ENCODE measurements around the gene CLECL1.
A peak's percentile ranks its signal among the peaks of the same experiment; 100 is the strongest.
"Not testable (repeated sequence)": the region's sequence is repeated elsewhere in the genome, so short reads cannot be mapped to it uniquely, and the experiment has no call there.

CLECL1 gene

GRCh38 chr12:9752145-9752933 lies 19.4 kb upstream of the CLECL1 start:
- H4K20me1 ChIP-seq, result no peaks in the 10 kb centered on the region
- H3K27ac ChIP-seq, result no peak overlapping the region
- no peaks in the 10 kb centered on the region for H3K36me3 ChIP-seq
- H3K4me2 ChIP-seq, result no peak overlapping the region
- peaks cover 8% of the 10 kb centered on the region; the same call in 1 of the 2 replicates for H3K4me1 ChIP-seq
- H3K27me3 ChIP-seq, result peaks cover 5% of the 10 kb centered on the region; the same call in 1 of the 2 replicates
- no peak overlapping the region for H3K9ac ChIP-seq
- H3K9me3 ChIP-seq, result no peaks in the 10 kb centered on the region
- no peak overlapping the region for H3K4me3 ChIP-seq
- TF ChIP-seq Cebpa-rat (IDR thresholded peaks at IDR 0.05), result no peak

- no peak for TF ChIP-seq Cebpa-rat (IDR thresholded peaks at IDR 0.05)
- no peak overlapping the region for H3K27ac ChIP-seq
- H3K27me3 ChIP-seq, result peaks cover 3% of the 10 kb centered on the region; the same call in 1 of the 2 replicates
- no peaks in the 10 kb centered on the region for H3K36me3 ChIP-seq
- no peaks in the 10 kb centered on the region for H3K9me3 ChIP-seq
- no peak overlapping the region for H3K4me2 ChIP-seq
- peaks cover 12% of the 10 kb centered on the region; the same call in 1 of the 2 replicates for H3K4me1 ChIP-seq
- no peaks in the 10 kb centered on the region for H4K20me1 ChIP-seq
- H3K9ac ChIP-seq, result no peak overlapping the region
- H3K4me3 ChIP-seq, result no peak overlapping the region
Observed at GRCh38 chr12:9751204-9752144, 18.6 kb upstream of the CLECL1 start.

DNA sequence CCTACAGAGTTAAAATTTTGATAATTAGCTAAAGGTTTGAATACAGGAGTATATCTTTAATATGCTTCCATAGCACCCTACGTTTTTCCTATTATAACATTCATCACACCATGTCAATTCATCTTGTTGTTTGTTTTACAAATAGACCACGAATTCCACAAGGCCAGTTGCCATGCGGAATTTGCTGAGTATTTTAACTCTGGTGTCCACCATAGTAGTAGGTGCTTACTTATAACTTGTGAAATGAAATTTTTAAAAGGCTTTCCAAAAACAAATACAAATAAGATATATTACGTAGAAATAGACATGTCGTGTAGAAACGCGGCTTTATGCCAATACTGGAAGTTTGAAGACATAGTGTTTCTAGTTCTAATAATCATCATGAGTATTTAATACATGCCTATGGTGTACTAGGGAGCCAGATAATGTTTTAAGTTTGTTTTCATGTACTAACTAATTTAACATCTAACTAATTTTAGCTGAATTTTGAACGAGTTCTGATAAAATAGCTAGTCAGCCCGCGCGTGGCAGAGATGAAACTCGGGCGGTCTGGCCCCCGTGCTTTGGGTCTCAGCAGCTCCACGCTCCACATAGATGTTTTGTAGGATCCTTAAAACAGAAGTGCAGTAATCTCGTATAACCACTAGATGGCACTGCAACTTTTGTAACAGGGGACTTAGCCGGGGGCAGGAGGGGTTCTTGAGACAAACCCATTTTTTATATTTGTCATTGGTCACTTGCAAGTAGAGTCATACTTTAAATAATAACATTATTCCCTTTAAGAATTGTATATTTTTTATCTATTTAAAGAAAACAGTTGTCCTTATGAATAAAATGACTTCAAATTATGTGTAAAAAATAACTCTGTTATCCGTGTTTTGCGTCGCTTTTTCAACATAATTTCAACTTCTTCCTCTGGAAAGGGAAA lies 17.6 kb upstream of the CLECL1 start:
- Histone ChIP-seq H3K27ac (no peak overlapping the region), H3K9ac (no peak overlapping the region), H3K36me3 (no peaks in the 10 kb centered on the region), H3K4me3 (no peak overlapping the region), H3K4me2 (peak overlapping the region; percentile 15; the same call in 1 of the 2 replicates), H3K27me3 (no peaks in the 10 kb centered on the region), H3K4me1 (peaks cover 12% of the 10 kb centered on the region; the same call in 1 of the 2 replicates), H4K20me1 (no peaks in the 10 kb centered on the region), H3K9me3 (no peaks in the 10 kb centered on the region)
- no peak for TF ChIP-seq Cebpa-rat (IDR thresholded peaks at IDR 0.05)

DNA sequence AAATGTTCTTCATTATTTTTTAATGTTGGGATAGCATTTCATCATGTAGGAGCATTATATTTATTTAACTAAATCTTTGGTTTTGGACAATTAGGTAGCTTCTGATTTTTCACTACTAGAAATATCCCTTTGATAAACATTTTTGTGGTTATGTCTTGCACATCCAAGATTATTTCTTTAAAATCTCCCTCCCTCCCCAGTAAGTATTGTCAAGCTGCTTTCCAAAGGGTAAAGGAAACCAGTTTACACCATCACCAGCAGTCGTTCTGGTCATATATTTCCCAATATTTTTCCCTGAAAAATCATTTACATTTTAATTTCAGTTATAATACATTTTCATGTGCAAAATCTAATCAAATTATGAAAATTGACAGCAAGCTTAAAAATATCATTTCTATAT lies 16.7 kb upstream of the CLECL1 start:
- Histone ChIP-seq H4K20me1 (no peaks in the 10 kb centered on the region), H3K36me3 (no peaks in the 10 kb centered on the region), H3K4me3 (no peak overlapping the region), H3K4me2 (no peak overlapping the region), H3K27ac (no peak overlapping the region), H3K27me3 (no peaks in the 10 kb centered on the region), H3K4me1 (peaks cover 17% of the 10 kb centered on the region; the same call in 1 of the 2 replicates), H3K9me3 (no peaks in the 10 kb centered on the region), H3K9ac (no peak overlapping the region)
- no peak for TF ChIP-seq Cebpa-rat (IDR thresholded peaks at IDR 0.05)

DNA sequence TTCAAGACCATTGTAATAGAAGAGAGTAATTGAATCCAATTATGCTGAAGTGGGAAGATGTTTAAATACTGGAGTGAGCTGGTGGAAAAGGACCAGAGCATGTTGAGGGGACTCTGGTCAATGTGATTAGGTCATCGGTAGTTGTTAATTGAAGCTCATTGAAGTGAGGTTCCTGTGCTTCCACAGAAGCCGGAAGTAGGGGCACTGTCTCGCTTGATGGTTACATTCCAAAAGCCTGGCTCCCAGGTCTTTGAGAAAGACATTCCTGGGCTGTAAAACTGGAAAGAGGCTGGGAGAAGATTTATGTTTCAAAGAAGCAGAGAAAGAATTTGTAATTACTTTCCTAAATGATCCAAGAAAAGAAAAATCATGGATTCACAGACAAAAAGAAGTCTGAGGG lies 12.3 kb upstream of the CLECL1 start:
- Histone ChIP-seq H3K9me3 (0 out of 2 replicates have a peak, but pooled peaks cover under 1% of the 10 kb centered on the region), H3K4me3 (no peak overlapping the region), H3K36me3 (no peaks in the 10 kb centered on the region), H4K20me1 (no peaks in the 10 kb centered on the region), H3K9ac (no peak overlapping the region), H3K4me2 (no peak overlapping the region), H3K27me3 (no peaks in the 10 kb centered on the region), H3K4me1 (peaks cover 37% of the 10 kb centered on the region), H3K27ac (no peak overlapping the region)
- no peak for TF ChIP-seq Cebpa-rat (IDR thresholded peaks at IDR 0.05)

DNA sequence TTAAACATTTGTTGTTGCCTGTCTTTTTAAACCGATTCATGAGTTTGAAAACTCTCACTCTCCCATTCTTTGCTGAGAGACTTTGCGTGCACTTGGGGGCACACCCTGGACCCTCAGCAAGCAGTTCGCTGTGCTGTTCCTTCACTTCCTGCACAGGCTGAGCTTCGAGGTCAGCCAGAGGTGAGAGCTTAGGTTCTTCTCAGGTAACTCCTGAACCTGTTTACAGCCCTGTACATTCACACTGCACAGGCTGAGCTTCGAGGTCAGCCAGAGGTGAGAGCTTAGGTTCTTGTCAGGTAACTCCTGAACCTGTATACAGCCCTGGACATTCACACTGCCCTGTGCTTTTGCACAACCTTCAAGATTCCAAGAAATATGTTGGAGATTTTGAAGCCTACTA lies 9.8 kb upstream of the CLECL1 start:
- H3K27me3 ChIP-seq, result no peaks in the 10 kb centered on the region
- no peaks in the 10 kb centered on the region for H3K36me3 ChIP-seq
- H4K20me1 ChIP-seq, result no peaks in the 10 kb centered on the region
- H3K4me3 ChIP-seq, result no peak overlapping the region
- H3K9me3 ChIP-seq, result peaks cover 10% of the 10 kb centered on the region
- no peak overlapping the region for H3K4me2 ChIP-seq
- TF ChIP-seq Cebpa-rat (IDR thresholded peaks at IDR 0.05), result no peak
- H3K9ac ChIP-seq, result no peak overlapping the region
- H3K4me1 ChIP-seq, result peaks cover 43% of the 10 kb centered on the region
- no peak overlapping the region for H3K27ac ChIP-seq

DNA sequence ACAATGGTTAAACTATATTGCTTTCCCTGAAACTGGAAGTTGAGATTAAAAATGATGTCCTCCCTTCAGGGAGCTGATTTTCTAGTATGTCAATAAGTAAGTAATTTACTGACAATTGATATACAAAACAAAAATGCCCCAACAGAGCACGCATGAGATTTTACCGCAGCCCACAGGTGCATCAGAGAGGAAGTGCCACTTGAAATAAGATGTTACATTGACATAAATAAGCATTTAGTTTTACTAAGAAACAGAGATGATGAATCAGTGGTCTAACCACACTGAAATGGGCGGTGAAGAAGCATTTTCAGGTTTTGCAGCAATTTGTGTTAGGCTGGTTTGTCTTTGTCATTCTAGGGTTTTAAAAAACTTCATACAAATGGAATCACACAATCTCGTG lies 8.8 kb upstream of the CLECL1 start:
- peaks cover 47% of the 10 kb centered on the region for H3K4me1 ChIP-seq
- TF ChIP-seq Cebpa-rat (IDR thresholded peaks at IDR 0.05), result no peak
- no peak overlapping the region for H3K4me3 ChIP-seq
- H3K36me3 ChIP-seq, result no peaks in the 10 kb centered on the region
- no peak overlapping the region for H3K9ac ChIP-seq
- no peaks in the 10 kb centered on the region for H4K20me1 ChIP-seq
- H3K27ac ChIP-seq, result no peak overlapping the region
- peak overlapping the region; percentile 23 for H3K4me2 ChIP-seq
- peaks cover 10% of the 10 kb centered on the region for H3K9me3 ChIP-seq
- H3K27me3 ChIP-seq, result no peaks in the 10 kb centered on the region

DNA sequence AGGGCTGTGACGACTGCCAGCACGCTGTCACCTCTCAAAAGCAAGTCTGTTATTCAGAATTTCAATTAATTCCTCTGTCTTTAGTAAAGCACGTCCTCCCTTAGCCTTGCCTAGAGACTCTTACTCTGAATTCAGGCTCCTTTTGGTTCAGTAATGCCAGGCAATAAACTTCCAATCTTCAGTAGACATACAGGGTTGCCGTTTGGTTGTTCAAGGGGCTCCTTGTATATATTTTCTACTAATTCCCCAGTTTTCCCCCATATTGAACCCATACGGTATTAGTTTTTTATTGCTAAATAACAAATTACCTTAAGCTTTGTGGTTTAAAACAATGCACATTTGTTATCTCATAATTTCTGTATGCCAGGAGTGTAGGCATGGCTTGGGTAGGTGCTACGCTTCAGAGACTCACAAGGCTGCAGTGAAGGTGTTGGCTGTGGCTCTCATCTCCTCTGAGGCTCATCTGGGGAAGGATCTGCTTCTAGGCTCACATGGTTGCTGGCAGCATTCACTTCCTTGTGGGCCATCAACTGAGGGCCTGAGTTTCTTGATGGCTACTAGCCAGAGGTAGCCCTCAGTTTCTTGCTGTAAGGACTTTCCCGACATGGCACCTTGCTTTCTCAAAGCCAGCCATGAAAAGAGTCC lies 7.3 kb upstream of the CLECL1 start:
- Histone ChIP-seq H3K27ac (no peak overlapping the region), H3K9me3 (peaks cover 10% of the 10 kb centered on the region), H3K4me2 (no peak overlapping the region), H3K4me3 (no peak overlapping the region), H3K27me3 (no peaks in the 10 kb centered on the region), H3K36me3 (no peaks in the 10 kb centered on the region), H3K9ac (no peak overlapping the region), H3K4me1 (peaks cover 52% of the 10 kb centered on the region), H4K20me1 (no peaks in the 10 kb centered on the region)
- no peak for TF ChIP-seq Cebpa-rat (IDR thresholded peaks at IDR 0.05)

DNA sequence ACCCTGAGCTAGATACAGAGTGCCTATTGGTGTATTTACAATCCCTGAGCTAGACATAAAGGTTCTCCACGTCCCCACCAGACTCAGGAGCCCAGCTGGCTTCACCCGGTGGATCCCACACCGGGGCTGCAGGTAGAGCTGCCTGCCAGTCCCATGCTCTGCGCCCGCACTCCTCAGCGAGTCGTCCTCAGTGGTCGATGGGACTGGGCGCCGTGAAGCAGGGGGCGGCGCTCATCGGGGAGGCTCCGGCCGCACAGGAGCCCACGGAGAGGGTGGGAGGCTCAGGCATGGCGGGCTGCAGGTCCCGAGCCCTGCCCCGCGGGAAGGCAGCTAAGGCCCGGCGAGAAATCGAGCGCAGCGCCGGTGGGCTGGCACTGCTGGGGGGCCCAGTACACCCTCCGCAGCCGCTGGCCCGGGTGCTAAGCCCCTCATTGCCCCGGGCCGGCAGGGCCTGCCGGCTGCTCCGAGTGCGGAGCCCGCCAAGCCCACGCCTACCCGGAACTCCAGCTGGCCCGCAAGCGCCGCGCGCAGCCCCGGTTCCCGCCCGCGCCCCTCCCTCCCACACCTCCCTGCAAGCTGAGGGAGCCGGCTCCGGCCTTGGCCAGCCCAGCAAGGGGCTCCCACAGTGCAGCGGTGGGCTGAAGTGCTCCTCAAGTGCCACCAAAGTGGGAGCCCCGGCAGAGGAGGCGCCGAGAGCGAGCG lies 6.7 kb upstream of the CLECL1 start:
- H3K4me2 ChIP-seq, H4K20me1 ChIP-seq, H3K27ac ChIP-seq, H3K36me3 ChIP-seq, H3K4me3 ChIP-seq, H3K27me3 ChIP-seq, H3K9ac ChIP-seq: not testable (repeated sequence)
- Histone ChIP-seq H3K4me1 (peaks cover 48% of the 10 kb centered on the region), H3K9me3 (peaks cover 10% of the 10 kb centered on the region)

DNA sequence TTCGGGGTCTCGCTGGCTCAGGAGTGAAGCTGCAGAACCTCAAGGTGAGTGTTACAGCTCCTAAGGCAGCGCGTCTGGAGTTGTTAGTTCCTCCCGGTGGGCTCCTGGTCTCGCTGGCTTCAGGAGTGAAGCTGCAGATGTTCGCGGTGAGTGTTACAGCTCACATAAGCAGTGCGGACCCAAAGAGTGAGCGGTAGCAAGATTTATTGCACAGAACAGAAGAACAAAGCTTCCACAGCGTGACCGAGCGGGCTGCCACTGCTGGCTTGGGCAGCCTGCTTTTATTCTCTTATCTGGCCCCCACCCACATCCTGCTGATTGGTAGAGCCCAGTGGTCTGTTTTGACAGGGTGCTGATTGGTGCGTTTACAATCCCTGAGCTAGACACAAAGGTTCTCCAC lies 6.0 kb upstream of the CLECL1 start:
- not testable (repeated sequence) for H3K4me2 ChIP-seq, H3K27me3 ChIP-seq, H3K27ac ChIP-seq, H3K4me3 ChIP-seq, H3K9ac ChIP-seq, H4K20me1 ChIP-seq, H3K36me3 ChIP-seq
- Histone ChIP-seq H3K9me3 (peaks cover 10% of the 10 kb centered on the region), H3K4me1 (peaks cover 48% of the 10 kb centered on the region)

All from BLaER1 (cell line).